ENCODE measurements around the gene AFF3. TPM values are rescaled to one million over a fixed set of nuclear protein-coding genes. Genes with fewer than 3 reads are reported as not detected.

Gene AFF3
- total and polyA plus RNA-seq, 2 donors (not counting 3 experiments of a cell fraction or from before 2014, with no cell fraction given) = 0.06 to 0.07 TPM

DNA sequence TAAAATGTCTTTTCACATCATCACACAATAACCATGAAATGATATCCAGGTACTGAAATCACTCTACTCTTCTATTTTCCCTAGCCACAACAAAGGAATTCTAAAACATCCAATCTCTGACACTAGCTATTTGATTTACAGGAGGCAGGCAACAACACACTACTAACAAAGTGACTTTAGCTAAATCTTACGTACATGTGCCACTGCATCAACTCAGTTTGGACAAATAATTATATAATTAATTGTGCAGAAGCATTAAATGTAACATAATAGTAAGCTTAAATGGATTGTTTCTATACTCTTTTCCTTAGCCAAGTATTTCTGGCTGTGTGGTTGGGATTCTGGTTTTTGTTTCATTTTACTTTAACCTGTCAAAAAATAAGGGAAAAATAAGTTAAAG lies 192.4 kb downstream of the AFF3 start:
- H3K4me3 ChIP-seq (replicated peaks in 1 of 3; ENCODE audit: insufficient read depth in 1 of 3, low read depth in 1 of 3, low read length in 3 of 3) = no peak overlapping the region
- DNase-seq (ENCODE audit: low read depth, low spot score) (no peak), FAIRE-seq (no peak)
- no peaks in the 10 kb centered on the region for H3K9me3 ChIP-seq (replicated peaks; ENCODE audit: control insufficient read depth, insufficient read depth, low read length)
- intact Hi-C loops (cut with micrococcal nuclease) (no loop called here), dilution Hi-C loops (cut with MboI; ENCODE audit: extremely low pct_ligation_motif_present, low sequenced_read_pairs) (no loop called here)
- no peak overlapping the region for H3K4me2 ChIP-seq (ENCODE audit: insufficient read depth, low read length)
- H4K20me1 ChIP-seq (replicated peaks; ENCODE audit: control insufficient read depth, extremely low read depth, insufficient read depth, low read length) = no peaks in the 10 kb centered on the region
- H2AFZ ChIP-seq (ENCODE audit: low read depth, low read length) = no peak overlapping the region
- H3K36me3 ChIP-seq (ENCODE audit: control insufficient read depth in 2 of 2, extremely low read depth in 1 of 2, insufficient read depth in 2 of 2, low read length in 2 of 2) = no peaks in the 10 kb centered on the region
- H3K9ac ChIP-seq (replicated peaks; ENCODE audit: extremely low read depth, insufficient read depth, low read length) = no peak overlapping the region
- TF ChIP-seq GATA2 (IDR thresholded peaks at IDR 0.05; ENCODE audit: insufficient read depth, insufficient read length, low read depth, low read length) = no peak
- TF ChIP-seq POLR2AphosphoS5 (IDR thresholded peaks at IDR 0.05; ENCODE audit: insufficient read depth, low read depth, low read length) = no peak
- TF ChIP-seq JUN (IDR thresholded peaks at IDR 0.05; ENCODE audit: borderline replicate concordance, insufficient read depth, insufficient read length, low read depth) = no peak
- no peak for TF ChIP-seq POLR2A (IDR thresholded peaks at IDR 0.05; ENCODE audit: low read depth, low read length)
- no peak for TF ChIP-seq MYC (IDR thresholded peaks at IDR 0.05; ENCODE audit: low read depth, low read length)
- TF ChIP-seq, protein P1, sequence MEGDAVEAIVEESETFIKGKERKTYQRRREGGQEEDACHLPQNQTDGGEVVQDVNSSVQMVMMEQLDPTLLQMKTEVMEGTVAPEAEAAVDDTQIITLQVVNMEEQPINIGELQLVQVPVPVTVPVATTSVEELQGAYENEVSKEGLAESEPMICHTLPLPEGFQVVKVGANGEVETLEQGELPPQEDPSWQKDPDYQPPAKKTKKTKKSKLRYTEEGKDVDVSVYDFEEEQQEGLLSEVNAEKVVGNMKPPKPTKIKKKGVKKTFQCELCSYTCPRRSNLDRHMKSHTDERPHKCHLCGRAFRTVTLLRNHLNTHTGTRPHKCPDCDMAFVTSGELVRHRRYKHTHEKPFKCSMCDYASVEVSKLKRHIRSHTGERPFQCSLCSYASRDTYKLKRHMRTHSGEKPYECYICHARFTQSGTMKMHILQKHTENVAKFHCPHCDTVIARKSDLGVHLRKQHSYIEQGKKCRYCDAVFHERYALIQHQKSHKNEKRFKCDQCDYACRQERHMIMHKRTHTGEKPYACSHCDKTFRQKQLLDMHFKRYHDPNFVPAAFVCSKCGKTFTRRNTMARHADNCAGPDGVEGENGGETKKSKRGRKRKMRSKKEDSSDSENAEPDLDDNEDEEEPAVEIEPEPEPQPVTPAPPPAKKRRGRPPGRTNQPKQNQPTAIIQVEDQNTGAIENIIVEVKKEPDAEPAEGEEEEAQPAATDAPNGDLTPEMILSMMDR (IDR thresholded peaks at IDR 0.05; ENCODE audit: extremely low read depth in 1 of 2, insufficient read depth in 1 of 2, low read depth in 1 of 2, low read length in 2 of 2) = no peak
- no peak for TF ChIP-seq EZH2 (IDR thresholded peaks at IDR 0.05; ENCODE audit: borderline replicate concordance, low read depth, low read length, severe bottlenecking)
- TF ChIP-seq, protein P2, sequence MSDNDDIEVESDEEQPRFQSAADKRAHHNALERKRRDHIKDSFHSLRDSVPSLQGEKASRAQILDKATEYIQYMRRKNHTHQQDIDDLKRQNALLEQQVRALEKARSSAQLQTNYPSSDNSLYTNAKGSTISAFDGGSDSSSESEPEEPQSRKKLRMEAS (IDR thresholded peaks at IDR 0.05; ENCODE audit: insufficient read depth, insufficient read length) = no peak
- TF ChIP-seq FOS (IDR thresholded peaks at IDR 0.05; ENCODE audit: borderline replicate concordance, insufficient read depth, low read length) = no peak
- no peaks in the 10 kb centered on the region for H3K9me1 ChIP-seq (replicated peaks; ENCODE audit: control insufficient read depth, extremely low read depth, insufficient read depth, low read length)
- ChIA-PET CTCF (interaction anchor here (1.1 to 1.2 kb wide), 2 partner anchors 11 to 131 kb away, joined by 3 read pairs; no protein-coding TSS in a partner anchor), POLR2A (no interaction called here)
- H3K27ac ChIP-seq (ENCODE audit: insufficient read depth, low read depth, low read length) = no peak overlapping the region
- no peaks in the 10 kb centered on the region for H3K79me2 ChIP-seq (ENCODE audit: control insufficient read depth, insufficient read depth, low read length)
- BruUV-seq (replicated peaks) = no TSS peak
- H3K27me3 ChIP-seq (ENCODE audit: control insufficient read depth in 2 of 2, insufficient read depth in 2 of 2, low read length in 2 of 2) = no peaks in the 10 kb centered on the region
- no peaks in the 10 kb centered on the region for H3K4me1 ChIP-seq (ENCODE audit: control insufficient read depth, extremely low read depth, insufficient read depth, low read length)
